Activated T-cell treated with anti-CD3 and anti-CD28 coated beads for 1 hour (primary cell): Measurements from ENCODE around the gene FUT1.
A peak's percentile ranks its signal among the peaks of the same experiment; 100 is the strongest.

ENCODE experiments used
- DNase-seq: peaks from one replicate; pipeline ENCODE4 v3.0.0-alpha.2; 2020; ENCODE audit warnings: low read depth

Gene FUT1

GRCh38 chr19:48715681-48716171 is 36.7 kb downstream of the FUT1 start:
- no peak for DNase-seq

- no peak for DNase-seq
These were observed 37.4 kb downstream of the FUT1 start for GRCh38 chr19:48714759-48715675.

- peak; percentile 91 for DNase-seq
These were observed 38.3 kb downstream of the FUT1 start for GRCh38 chr19:48713864-48714755.

GRCh38 chr19:48713041-48713863 is 39.2 kb downstream of the FUT1 start:
- no peak for DNase-seq

DNA sequence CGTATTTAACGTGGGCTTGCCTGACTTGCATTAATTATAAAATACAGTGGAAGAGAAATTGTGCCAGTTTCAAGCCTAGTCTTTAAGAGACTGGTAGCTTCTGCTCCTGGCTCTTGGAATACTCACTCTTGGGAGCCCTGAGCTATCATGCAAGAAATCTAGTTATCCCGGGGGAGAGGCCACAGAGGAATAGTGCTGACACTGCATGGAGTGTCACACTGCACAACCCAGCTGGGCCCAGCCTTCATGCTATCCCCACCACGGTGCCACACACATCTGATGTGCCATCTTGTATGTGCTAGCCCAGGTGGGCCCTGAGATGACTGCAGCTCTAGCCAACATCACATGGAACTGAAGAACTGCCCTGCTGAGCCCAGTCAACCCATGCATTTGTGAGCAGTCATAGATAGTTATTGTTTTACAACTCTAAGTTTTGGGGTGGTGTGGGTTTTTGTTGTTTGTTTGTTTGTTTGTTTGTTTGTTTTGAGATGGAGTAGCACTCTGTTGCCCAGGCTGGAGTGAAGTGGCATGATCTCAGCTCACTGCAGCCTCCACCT is 41.3 kb downstream of the FUT1 start:
- DNase-seq = no peak

- DNase-seq = no peak
These were observed 44.0 kb downstream of the FUT1 start for GRCh38 chr19:48708471-48708870.

- DNase-seq = no peak
These were observed 47.0 kb downstream of the FUT1 start for GRCh38 chr19:48705431-48705830.

- DNase-seq = no peak
These were observed 49.1 kb downstream of the FUT1 start for GRCh38 chr19:48703316-48703715.

DNA sequence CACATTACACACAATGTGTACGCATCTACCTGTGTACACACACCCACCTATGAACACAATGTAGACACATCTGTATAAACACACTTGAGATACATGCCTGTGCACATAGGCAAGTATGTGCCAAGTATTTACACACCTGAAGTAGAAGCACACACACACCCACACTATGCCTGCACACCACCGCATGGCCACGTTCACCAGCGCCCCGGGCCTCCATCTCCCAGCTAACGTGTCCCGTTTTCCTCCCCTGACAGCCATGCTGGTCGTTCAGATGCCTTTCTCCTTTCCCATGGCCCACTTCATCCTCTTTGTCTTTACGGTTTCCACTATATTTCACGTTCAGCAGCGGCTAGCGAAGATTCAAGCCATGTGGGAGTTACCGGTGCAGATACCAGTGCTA is 49.7 kb downstream of the FUT1 start:
- DNase-seq = no peak

- no peak for DNase-seq
These were observed 54.4 kb downstream of the FUT1 start for GRCh38 chr19:48698046-48698445.
